Right lobe of liver (tissue), 6 donors: ENCODE data around the gene GOLGA1. TPM values are rescaled to one million over a fixed set of nuclear protein-coding genes. Genes with fewer than 3 reads are reported as not detected.

Experiments used
- ATAC-seq, 4 donors: fragments of 200-7000 bp; cut with Tn5 transposase; one replicate each; pipeline ENCODE4 v1.9.1; 2020; ENCODE audit warnings: mild to moderate bottlenecking in 4 of 4, moderate library complexity in 4 of 4
- DNase-seq, 3 donors: peaks; one replicate each; pipeline ENCODE4 v3.0.0-alpha.2; 2020
- H3K27ac ChIP-seq, 3 donors: fragments of 200-600 bp; one replicate each; pipeline ENCODE4 v1.8.0; 2022
- H3K27me3 ChIP-seq, 2 donors: fragments of 200-600 bp; one replicate each; pipeline ENCODE4 v1.8.0; 2022
- H3K36me3 ChIP-seq, 4 donors: fragments of 200-600 bp; sonication (generic) in 1 of 4; one replicate each; pipeline versions ENCODE4 v1.5.1 to v1.8.0; 2017 to 2022; ENCODE audit warnings: control low read depth in 1 of 4
- H3K4me1 ChIP-seq, 4 donors: fragments of 200-600 bp; sonication (generic) in 1 of 4; one replicate each; pipeline versions ENCODE4 v1.5.1 to v1.8.0; 2017 to 2022; ENCODE audit warnings: control low read depth in 1 of 4
- H3K4me3 ChIP-seq, 3 donors: fragments of 200-600 bp; one replicate each; pipeline ENCODE4 v1.8.0; 2022
- H3K9me3 ChIP-seq, 4 donors: fragments of 200-600 bp; sonication (generic) in 1 of 4; one replicate each; pipeline versions ENCODE4 v1.5.1 to v1.8.0; 2017 to 2022; ENCODE audit warnings: control low read depth in 1 of 4
- CTCF ChIP-seq, 4 donors: fragments of 200-600 bp in 3 of 4; fragments of 450-650 bp in 1 of 4; IDR thresholded peaks; one replicate each; pipeline versions ENCODE4 v1.5.1 to v1.8.0; 2016 to 2022; ENCODE audit warnings: antibody characterized with exemption in 4 of 4, mild to moderate bottlenecking in 2 of 4
- POLR2A ChIP-seq: fragments of 450-650 bp; IDR thresholded peaks from one replicate; pipeline ENCODE4 v1.6.1; 2017; ENCODE audit warnings: antibody characterized with exemption, mild to moderate bottlenecking
- WGBS: methylation state at CpG from one replicate; pipeline ENCODE4 v1.1.6; 2018; ENCODE audit warnings: low coverage, low lambda C conversion rate; ENCODE audit not compliant: insufficient coverage; ENCODE audit errors: missing lambda C conversion rate; 5-methylcytosine and 5-hydroxymethylcytosine counted together
- intact Hi-C, 2 donors: fragments of 100-400 bp; cut with DNase I; formaldehyde crosslinking; loops; one replicate each; pipeline versions ENCODE4 v1.11.2 to v1.14.1; 2022
- total RNA-seq, 6 experiments: library from RNA; depleted of rRNA in 2 of 6; stranded (reverse); fragments of >200 nt in 2 of 6; fragmentation: NEBNext Ultra II Directional in 3 of 6; extraction: Animal tissue kit (Norgen Biotek cat#: 25700) in 3 of 6; gene quantifications; one replicate each; pipeline versions ENCODE4 v1.1.0 to v1.2.4, GENCODE V29; 2016 to 2023
- donor health status: DM: no; HTN: yes; CAD: no.
- donor health status: DM: no; HTN: no; CAD: no.
- donor health status: DM: no; HTN: no; CAD: no.
- donor health status: DM: no; HTN: yes; CAD: no.
- donor health status: DM: no; HTN: yes; CAD: no.

GOLGA1 gene
- total RNA-seq, 6 experiments from 2014 or later = 10.2 to 16.2 (median 12.5) TPM

GRCh38 chr9:124897570-124898460 is 43.1 kb downstream of the GOLGA1 start:
- no peaks in the 10 kb centered on the region for H3K9me3 ChIP-seq
- no peak overlapping the region for H3K27ac ChIP-seq
- ATAC-seq (peak; percentile 69 to 94 (median 77)), DNase-seq (no peak)
- 69% methylated on average over 6 of the region's 6 CpGs for WGBS
- TF ChIP-seq CTCF (IDR thresholded peaks at IDR 0.05) = no peak
- TF ChIP-seq POLR2A = no peak
- H3K4me3 ChIP-seq = no peak overlapping the region
- peaks cover 0 to 39% (median 8%) of the 10 kb centered on the region in 4 donors for H3K36me3 ChIP-seq
- peaks cover 0 to 7% (median 0%) of the 10 kb centered on the region in 4 donors for H3K4me1 ChIP-seq
- intact Hi-C loops = no loop called here
- no peaks in the 10 kb centered on the region for H3K27me3 ChIP-seq

GRCh38 chr9:124894741-124895170 is 46.1 kb downstream of the GOLGA1 start:
- peaks cover 0 to 7% (median 0%) of the 10 kb centered on the region in 4 donors for H3K4me1 ChIP-seq
- peaks cover 0 to 62% (median 8%) of the 10 kb centered on the region in 4 donors for H3K36me3 ChIP-seq
- H3K9me3 ChIP-seq = no peaks in the 10 kb centered on the region
- intact Hi-C loops = no loop called here
- DNase-seq (no peak), ATAC-seq (peak; percentile 37 to 55 (median 44))
- TF ChIP-seq POLR2A = no peak
- peak; percentile 26 to 48 (median 38) for TF ChIP-seq CTCF (IDR thresholded peaks at IDR 0.05)
- H3K27ac ChIP-seq = no peak overlapping the region
- no peaks in the 10 kb centered on the region for H3K27me3 ChIP-seq
- no peak overlapping the region for H3K4me3 ChIP-seq

- ATAC-seq (no peak), DNase-seq (no peak)
- Histone ChIP-seq H3K27me3 (no peaks in the 10 kb centered on the region), H3K4me3 (no peak overlapping the region), H3K36me3 (peaks cover 0 to 61% (median 8%) of the 10 kb centered on the region in 4 donors), H3K9me3 (no peaks in the 10 kb centered on the region), H3K4me1 (peaks cover 0 to 7% (median 0%) of the 10 kb centered on the region in 4 donors), H3K27ac (no peak overlapping the region)
- TF ChIP-seq POLR2A = no peak
- TF ChIP-seq CTCF (IDR thresholded peaks at IDR 0.05) = no peak
- 80% methylated on average over 7 of the region's 9 CpGs for WGBS
- intact Hi-C loops = no loop called here
Measured at GRCh38 chr9:124894035-124894740, 46.7 kb downstream of the GOLGA1 start.

- no peak for DNase-seq
- H3K4me3 ChIP-seq = no peak overlapping the region
- H3K27ac ChIP-seq = no peak overlapping the region
- H3K4me1 ChIP-seq = no peaks in the 10 kb centered on the region
- TF ChIP-seq CTCF (IDR thresholded peaks at IDR 0.05) = no peak
- no peak for TF ChIP-seq POLR2A
- H3K36me3 ChIP-seq = peaks cover 0 to 67% (median 6%) of the 10 kb centered on the region in 4 donors
- H3K9me3 ChIP-seq = no peaks in the 10 kb centered on the region
- WGBS = 93% methylated on average over 7 of the region's 7 CpGs
- H3K27me3 ChIP-seq = no peaks in the 10 kb centered on the region
- intact Hi-C loops = no loop called here
- no peak for ATAC-seq
Measured at GRCh38 chr9:124890179-124890578, 50.7 kb downstream of the GOLGA1 start.
